Progenitor cell of endocrine pancreas (in vitro differentiated cells): ENCODE measurements around the gene XPNPEP2. TPM values are rescaled to one million over a fixed set of nuclear protein-coding genes. Genes with fewer than 3 reads are reported as not detected.
A peak's percentile ranks its signal among the peaks of the same experiment; 100 is the strongest.

ENCODE experiments used
- DNase-seq: peaks from one replicate; pipeline ENCODE4 v3.0.0; 2021; ENCODE audit warnings: low spot score; ENCODE audit not compliant: unreplicated experiment
- H3K27ac Mint-ChIP-seq: 2 replicates; pipeline ENCODE4 v1.8.0; 2021; ENCODE audit warnings: mild to moderate bottlenecking, moderate library complexity, mixed read lengths
- H3K27me3 Mint-ChIP-seq: 2 replicates; pipeline ENCODE4 v1.8.0; 2021; ENCODE audit warnings: mixed read lengths
- H3K36me3 Mint-ChIP-seq: 2 replicates; pipeline ENCODE4 v1.8.0; 2022; ENCODE audit warnings: mixed read lengths; ENCODE audit not compliant: insufficient read depth
- H3K4me1 Mint-ChIP-seq: 2 replicates; pipeline ENCODE4 v1.8.0; 2021; ENCODE audit warnings: low read depth, mixed read lengths
- H3K4me3 Mint-ChIP-seq: 2 replicates; pipeline ENCODE4 v1.8.0; 2021; ENCODE audit warnings: low read depth, mild to moderate bottlenecking, moderate library complexity, mixed read lengths
- H3K9me3 Mint-ChIP-seq: 2 replicates; pipeline ENCODE4 v1.8.0; 2021; ENCODE audit warnings: low read depth, mixed read lengths
- total RNA-seq: library from RNA; stranded (reverse); gene quantifications from 2 replicates; pipeline ENCODE4 v1.2.1, GENCODE V29; 2021
- TF ChIP-seq, protein P1 (sequence below): fragments of 200-600 bp; sonication (generic); IDR thresholded peaks from one replicate; pipeline ENCODE4 v1.5.0; 2021; ENCODE audit warnings: antibody characterized with exemption, mild to moderate bottlenecking; ENCODE audit not compliant: unreplicated experiment

XPNPEP2 gene
- total RNA-seq, 1 donor from 2014 or later = not detected

GRCh38 chrX:129747533-129747932 lies 8.8 kb downstream of the XPNPEP2 start:
- Mint-ChIP-seq H3K36me3 (no peaks in the 10 kb centered on the region), H3K9me3 (peaks cover 3% of the 10 kb centered on the region), H3K4me1 (no peaks in the 10 kb centered on the region), H3K4me3 (no peak overlapping the region), H3K27me3 (peaks cover 12% of the 10 kb centered on the region), H3K27ac (no peak overlapping the region)
- TF ChIP-seq, protein P1, sequence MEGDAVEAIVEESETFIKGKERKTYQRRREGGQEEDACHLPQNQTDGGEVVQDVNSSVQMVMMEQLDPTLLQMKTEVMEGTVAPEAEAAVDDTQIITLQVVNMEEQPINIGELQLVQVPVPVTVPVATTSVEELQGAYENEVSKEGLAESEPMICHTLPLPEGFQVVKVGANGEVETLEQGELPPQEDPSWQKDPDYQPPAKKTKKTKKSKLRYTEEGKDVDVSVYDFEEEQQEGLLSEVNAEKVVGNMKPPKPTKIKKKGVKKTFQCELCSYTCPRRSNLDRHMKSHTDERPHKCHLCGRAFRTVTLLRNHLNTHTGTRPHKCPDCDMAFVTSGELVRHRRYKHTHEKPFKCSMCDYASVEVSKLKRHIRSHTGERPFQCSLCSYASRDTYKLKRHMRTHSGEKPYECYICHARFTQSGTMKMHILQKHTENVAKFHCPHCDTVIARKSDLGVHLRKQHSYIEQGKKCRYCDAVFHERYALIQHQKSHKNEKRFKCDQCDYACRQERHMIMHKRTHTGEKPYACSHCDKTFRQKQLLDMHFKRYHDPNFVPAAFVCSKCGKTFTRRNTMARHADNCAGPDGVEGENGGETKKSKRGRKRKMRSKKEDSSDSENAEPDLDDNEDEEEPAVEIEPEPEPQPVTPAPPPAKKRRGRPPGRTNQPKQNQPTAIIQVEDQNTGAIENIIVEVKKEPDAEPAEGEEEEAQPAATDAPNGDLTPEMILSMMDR = no peak
- no peak for DNase-seq

DNA sequence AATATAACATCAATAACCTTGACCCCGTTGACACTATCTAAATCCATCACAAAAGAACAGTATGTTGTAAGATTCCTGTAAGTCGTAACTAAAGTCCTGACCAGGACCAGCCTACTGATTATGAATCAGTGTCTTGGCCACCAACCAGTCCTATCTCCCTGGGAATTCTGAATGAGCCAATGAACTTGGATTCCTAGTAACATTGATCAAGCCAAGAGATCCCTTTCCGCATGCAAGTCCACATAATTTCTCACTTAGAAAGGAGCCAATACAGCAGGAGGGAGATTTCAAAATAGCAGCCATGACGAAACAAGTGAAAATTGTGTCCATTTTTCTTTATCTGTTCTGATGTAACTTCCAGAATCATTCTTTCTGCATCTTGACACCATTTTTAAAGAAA lies 9.5 kb downstream of the XPNPEP2 start:
- no peaks in the 10 kb centered on the region for H3K4me1 Mint-ChIP-seq
- no peak overlapping the region for H3K27ac Mint-ChIP-seq
- H3K9me3 Mint-ChIP-seq = peaks cover 6% of the 10 kb centered on the region
- H3K4me3 Mint-ChIP-seq = no peak overlapping the region
- TF ChIP-seq, protein P1 = no peak
- peaks cover 12% of the 10 kb centered on the region for H3K27me3 Mint-ChIP-seq
- no peaks in the 10 kb centered on the region for H3K36me3 Mint-ChIP-seq
- no peak for DNase-seq

- peaks cover 7% of the 10 kb centered on the region for H3K9me3 Mint-ChIP-seq
- no peaks in the 10 kb centered on the region for H3K4me1 Mint-ChIP-seq
- DNase-seq = no peak
- H3K27ac Mint-ChIP-seq = no peak overlapping the region
- TF ChIP-seq, protein P1 = no peak
- H3K27me3 Mint-ChIP-seq = peaks cover 13% of the 10 kb centered on the region
- H3K4me3 Mint-ChIP-seq = no peak overlapping the region
- H3K36me3 Mint-ChIP-seq = no peaks in the 10 kb centered on the region
Observed at GRCh38 chrX:129749069-129749468, 10.3 kb downstream of the XPNPEP2 start.

GRCh38 chrX:129750971-129751370 lies 12.2 kb downstream of the XPNPEP2 start:
- Mint-ChIP-seq H3K27me3 (peaks cover 15% of the 10 kb centered on the region), H3K27ac (no peak overlapping the region), H3K4me3 (no peak overlapping the region), H3K9me3 (peaks cover 10% of the 10 kb centered on the region), H3K36me3 (no peaks in the 10 kb centered on the region), H3K4me1 (no peaks in the 10 kb centered on the region)
- no peak for DNase-seq
- TF ChIP-seq, protein P1 = no peak

DNA sequence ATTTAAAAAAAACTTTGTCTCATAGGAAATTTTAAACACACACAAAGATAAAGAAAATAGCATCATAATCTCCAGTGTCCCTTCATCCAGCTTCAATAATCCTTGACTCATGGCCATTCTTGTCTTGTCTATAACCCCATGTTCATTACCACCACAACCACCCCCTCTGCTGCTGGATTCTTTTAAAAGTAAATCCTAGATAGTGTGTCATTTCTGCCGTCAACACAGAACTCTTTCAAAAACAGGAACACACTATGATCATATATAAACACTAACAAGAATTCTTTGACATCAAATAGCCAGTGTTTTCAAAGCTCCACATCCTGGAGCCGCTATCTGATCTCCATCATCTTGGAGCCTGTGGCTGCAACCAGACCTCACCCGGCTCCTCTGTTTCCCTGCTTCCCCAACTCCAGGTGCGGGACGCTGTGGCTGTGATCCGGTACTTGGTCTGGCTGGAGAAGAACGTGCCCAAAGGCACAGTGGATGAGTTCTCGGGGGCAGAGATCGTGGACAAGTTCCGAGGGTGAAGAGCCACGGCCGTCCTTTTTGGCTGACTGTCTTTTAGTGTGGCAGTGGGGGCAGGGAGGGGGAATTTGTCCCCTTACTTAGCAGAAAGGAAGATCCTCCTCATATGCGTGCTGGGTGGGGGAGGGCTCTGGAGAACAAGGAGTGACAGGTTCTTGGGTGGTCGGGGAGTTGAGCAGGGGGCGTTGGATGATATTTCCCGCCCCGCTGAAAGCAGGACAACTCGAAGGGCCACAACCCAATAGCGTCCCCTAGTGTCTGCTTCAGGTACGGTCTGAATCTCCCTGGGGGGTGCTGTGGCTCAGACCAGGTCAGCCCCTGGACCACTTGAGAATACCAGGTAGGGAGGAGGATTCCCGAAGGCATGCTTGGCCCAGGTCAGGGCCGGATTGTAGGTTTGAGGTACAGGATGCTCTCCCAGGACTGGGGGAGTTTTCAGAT lies 15.6 kb downstream of the XPNPEP2 start:
- peaks cover 10% of the 10 kb centered on the region for H3K9me3 Mint-ChIP-seq
- H3K27ac Mint-ChIP-seq = no peak overlapping the region
- no peaks in the 10 kb centered on the region for H3K4me1 Mint-ChIP-seq
- H3K36me3 Mint-ChIP-seq = no peaks in the 10 kb centered on the region
- H3K4me3 Mint-ChIP-seq = no peak overlapping the region
- peaks cover 10% of the 10 kb centered on the region for H3K27me3 Mint-ChIP-seq
- TF ChIP-seq, protein P1 = peak; percentile 27
- no peak for DNase-seq
